Fibroblast of lung (primary cell): ENCODE measurements around the gene TBC1D13. TPM values are rescaled to one million over a fixed set of nuclear protein-coding genes. Genes with fewer than 3 reads are reported as not detected.

Source experiments
- DNase-seq, 2 donors: peaks; one replicate each; pipeline versions ENCODE4 v3.0.0 to v3.0.0-alpha.2; 2010; ENCODE audit warnings: low read depth in 2 of 2
- H2AFZ ChIP-seq: 2 replicates; pipeline ENCODE4 v1.5.1; 2012; ENCODE audit warnings: low read length, control low read depth, inconsistent platforms
- H3K27ac ChIP-seq: 2 replicates; pipeline ENCODE4 v1.5.1; 2011; ENCODE audit warnings: low read length, control low read depth; ENCODE audit not compliant: insufficient read depth
- H3K27me3 ChIP-seq: 2 replicates; pipeline ENCODE4 v1.5.1; 2011; ENCODE audit warnings: mild to moderate bottlenecking, low read length; ENCODE audit not compliant: control insufficient read depth, insufficient read depth
- H3K36me3 ChIP-seq: 2 replicates; pipeline ENCODE4 v1.5.1; 2011; ENCODE audit warnings: low read length; ENCODE audit not compliant: control insufficient read depth, insufficient read depth
- H3K4me1 ChIP-seq: 2 replicates; pipeline ENCODE4 v1.5.1; 2011; ENCODE audit warnings: low read length; ENCODE audit not compliant: control insufficient read depth, insufficient read depth; ENCODE audit errors: extremely low read depth
- H3K4me2 ChIP-seq: 2 replicates; pipeline ENCODE4 v1.5.1; 2011; ENCODE audit warnings: low read length, control low read depth; ENCODE audit not compliant: insufficient read depth; ENCODE audit errors: extremely low read depth
- H3K4me3 ChIP-seq, 4 experiments: fragments of 200-600 bp in 1 of 4; sonication (generic) in 1 of 4; replicated peaks in 1 of 4; 2 replicates each; pipeline ENCODE4 v1.5.1; 2011 to 2016; ENCODE audit warnings: low read length in 4 of 4, low read depth in 3 of 4, mild to moderate bottlenecking in 3 of 4, control low read depth in 2 of 4, inconsistent platforms in 1 of 4, mixed read lengths in 1 of 4; ENCODE audit not compliant: insufficient read depth in 1 of 4; ENCODE audit errors: control extremely low read depth in 1 of 4
- H3K79me2 ChIP-seq: 2 replicates; pipeline ENCODE4 v1.5.1; 2012; ENCODE audit warnings: mild to moderate bottlenecking, low read length, inconsistent platforms; ENCODE audit not compliant: control insufficient read depth, insufficient read depth
- H3K9ac ChIP-seq: 2 replicates; pipeline ENCODE4 v1.5.1; 2011; ENCODE audit warnings: mild to moderate bottlenecking, low read length, control low read depth; ENCODE audit not compliant: insufficient read depth
- H3K9me3 ChIP-seq: 2 replicates; pipeline ENCODE4 v1.5.1; 2012; ENCODE audit warnings: low read depth, low read length; ENCODE audit not compliant: control insufficient read depth, insufficient read depth
- H4K20me1 ChIP-seq: 2 replicates; pipeline ENCODE4 v1.5.1; 2011; ENCODE audit warnings: low read length; ENCODE audit not compliant: control insufficient read depth, insufficient read depth; ENCODE audit errors: extremely low read depth
- EZH2 ChIP-seq: IDR thresholded peaks from 2 replicates; pipeline ENCODE4 v1.5.1; 2012; ENCODE audit warnings: low read length, control low read depth, mild to moderate bottlenecking; ENCODE audit errors: missing control alignments
- polyA plus RNA-seq, 2 donors: library from polyadenylated mRNA; depleted of rRNA in 1 of 2; stranded (reverse) in 1 of 2; unstranded in 1 of 2; fragments of >200 nt; gene quantifications; 2 replicates each; pipeline ENCODE4 v1.2.1, GENCODE V29; 2011 to 2012; ENCODE audit warnings: missing spikeins in 1 of 2
- total RNA-seq: library from RNA; depleted of rRNA; stranded (reverse); fragments of >200 nt; gene quantifications from 2 replicates; pipeline ENCODE4 v1.2.1, GENCODE V29; 2014
- TF ChIP-seq, protein P1 (sequence below), 2 donors: IDR thresholded peaks in 1 of 2; conservative IDR thresholded peaks in 1 of 2; 1 replicate in 1 of 2; 2 replicates in 1 of 2; pipeline ENCODE4 v1.5.1; 2011 to 2012; ENCODE audit warnings: low read length in 2 of 2, control low read depth in 1 of 2, inconsistent platforms in 1 of 2, low read depth in 1 of 2, mild to moderate bottlenecking in 1 of 2

The TBC1D13 gene
- total and polyA plus RNA-seq, 2 donors (not counting 1 experiment from before 2014, with no cell fraction given) = 9.2 to 20.6 TPM

DNA sequence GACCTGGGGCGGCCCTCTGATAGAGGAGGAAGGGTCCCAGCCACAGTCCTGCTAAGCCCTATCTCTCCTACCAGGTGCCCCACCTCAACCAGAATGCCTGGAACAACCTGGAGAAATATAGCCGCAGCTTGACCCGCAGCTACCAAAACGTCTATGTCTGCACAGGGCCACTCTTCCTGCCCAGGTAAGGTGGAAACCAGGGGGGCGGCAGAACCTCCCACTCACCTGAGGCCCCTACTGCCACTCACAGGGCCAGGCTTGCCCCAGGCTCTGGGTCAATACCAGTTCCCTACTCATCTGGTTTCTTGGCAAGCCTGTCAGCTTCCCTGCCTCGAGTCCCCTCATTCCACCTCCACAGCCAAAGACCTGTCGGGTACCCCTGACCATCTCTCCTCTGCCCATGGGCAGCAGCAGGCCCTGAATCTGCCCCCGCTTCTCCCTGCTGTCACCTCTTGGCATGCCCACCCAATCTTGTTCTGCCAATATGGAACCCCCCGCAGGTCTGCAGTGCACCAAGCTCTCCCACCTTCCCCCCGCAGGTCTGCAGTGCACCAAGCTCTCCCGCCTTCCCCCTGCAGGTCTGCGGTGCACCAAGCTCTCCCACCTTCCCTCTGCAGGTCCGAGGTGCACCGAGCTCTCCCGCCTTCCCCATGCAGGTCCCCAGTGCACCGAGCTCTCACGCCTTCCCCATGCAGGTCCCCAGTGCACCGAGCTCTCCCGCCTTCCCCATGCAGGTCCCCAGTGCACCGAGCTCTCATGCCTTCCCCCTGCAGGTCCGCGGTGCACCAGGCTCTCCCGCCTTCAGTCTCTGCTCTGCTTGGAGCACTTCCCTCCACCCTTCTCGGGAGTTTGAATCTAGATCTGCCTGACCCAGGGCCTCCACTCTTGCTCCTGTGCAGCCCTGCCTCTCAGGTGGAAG, 33.9 kb downstream of the TBC1D13 start:
- H3K4me1 ChIP-seq = peaks cover 7% of the 10 kb centered on the region
- H2AFZ ChIP-seq = no peak overlapping the region
- TF ChIP-seq, protein P1, sequence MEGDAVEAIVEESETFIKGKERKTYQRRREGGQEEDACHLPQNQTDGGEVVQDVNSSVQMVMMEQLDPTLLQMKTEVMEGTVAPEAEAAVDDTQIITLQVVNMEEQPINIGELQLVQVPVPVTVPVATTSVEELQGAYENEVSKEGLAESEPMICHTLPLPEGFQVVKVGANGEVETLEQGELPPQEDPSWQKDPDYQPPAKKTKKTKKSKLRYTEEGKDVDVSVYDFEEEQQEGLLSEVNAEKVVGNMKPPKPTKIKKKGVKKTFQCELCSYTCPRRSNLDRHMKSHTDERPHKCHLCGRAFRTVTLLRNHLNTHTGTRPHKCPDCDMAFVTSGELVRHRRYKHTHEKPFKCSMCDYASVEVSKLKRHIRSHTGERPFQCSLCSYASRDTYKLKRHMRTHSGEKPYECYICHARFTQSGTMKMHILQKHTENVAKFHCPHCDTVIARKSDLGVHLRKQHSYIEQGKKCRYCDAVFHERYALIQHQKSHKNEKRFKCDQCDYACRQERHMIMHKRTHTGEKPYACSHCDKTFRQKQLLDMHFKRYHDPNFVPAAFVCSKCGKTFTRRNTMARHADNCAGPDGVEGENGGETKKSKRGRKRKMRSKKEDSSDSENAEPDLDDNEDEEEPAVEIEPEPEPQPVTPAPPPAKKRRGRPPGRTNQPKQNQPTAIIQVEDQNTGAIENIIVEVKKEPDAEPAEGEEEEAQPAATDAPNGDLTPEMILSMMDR (conservative IDR thresholded peaks at IDR 0.05 in 1 of 2, IDR thresholded peaks at IDR 0.05 in 1 of 2; ENCODE audit: low read depth in 1 of 2, low read length in 2 of 2) = no peak
- no peaks in the 10 kb centered on the region for H3K27me3 ChIP-seq
- H3K27ac ChIP-seq = no peak overlapping the region
- no peaks in the 10 kb centered on the region for H4K20me1 ChIP-seq
- no peak for DNase-seq
- peaks cover 20% of the 10 kb centered on the region for H3K36me3 ChIP-seq
- no peak overlapping the region for H3K4me3 ChIP-seq
- peaks cover 2% of the 10 kb centered on the region for H3K79me2 ChIP-seq
- no peak overlapping the region for H3K9ac ChIP-seq
- no peaks in the 10 kb centered on the region for H3K9me3 ChIP-seq
- no peak overlapping the region for H3K4me2 ChIP-seq

DNA sequence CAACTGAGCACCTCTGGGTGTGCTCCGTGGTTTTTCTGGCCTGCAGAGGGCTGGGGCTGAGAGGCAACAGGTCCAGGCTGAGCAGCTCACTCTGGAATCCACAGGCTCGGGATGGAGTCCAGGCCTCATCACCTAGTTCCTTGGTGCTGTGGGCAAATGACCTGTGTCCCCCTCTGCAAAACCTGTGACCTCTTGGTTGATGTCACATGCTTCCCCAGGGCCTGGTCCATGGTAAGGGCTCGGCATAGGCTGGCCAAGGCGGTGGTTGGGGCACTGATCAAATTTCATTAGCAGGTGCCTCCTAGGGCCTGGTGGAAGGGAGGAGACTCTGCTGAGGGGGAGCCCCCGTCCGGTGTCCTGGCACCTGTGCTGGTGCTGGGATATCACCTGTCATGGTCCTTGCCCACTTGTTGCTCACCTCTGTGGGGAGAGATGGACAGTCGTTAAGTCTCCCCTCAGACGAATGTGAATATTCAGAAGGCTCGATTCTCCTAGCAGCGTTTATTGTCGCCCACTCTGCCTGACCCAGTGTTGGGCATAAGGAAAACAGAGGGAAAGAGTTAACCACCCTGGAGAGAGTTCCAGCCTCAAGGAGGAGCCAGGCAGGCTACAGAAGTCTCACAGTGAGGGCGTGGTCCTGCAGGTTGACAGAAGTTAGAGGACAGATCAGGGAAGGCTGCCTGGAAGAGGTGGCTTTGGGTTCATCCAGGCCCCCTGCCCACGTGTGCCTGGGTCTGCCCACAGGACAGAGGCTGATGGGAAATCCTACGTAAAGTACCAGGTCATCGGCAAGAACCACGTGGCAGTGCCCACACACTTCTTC, 34.7 kb downstream of the TBC1D13 start:
- Histone ChIP-seq H3K27me3 (no peaks in the 10 kb centered on the region), H3K79me2 (peaks cover 2% of the 10 kb centered on the region), H2AFZ (no peak overlapping the region), H4K20me1 (no peaks in the 10 kb centered on the region), H3K27ac (no peak overlapping the region), H3K4me3 (no peak overlapping the region), H3K4me2 (no peak overlapping the region), H3K9me3 (no peaks in the 10 kb centered on the region), H3K4me1 (peaks cover 7% of the 10 kb centered on the region), H3K36me3 (peaks cover 24% of the 10 kb centered on the region), H3K9ac (no peak overlapping the region)
- no peak for DNase-seq
- TF ChIP-seq EZH2 = no peak
- TF ChIP-seq, protein P1 (conservative IDR thresholded peaks at IDR 0.05 in 1 of 2, IDR thresholded peaks at IDR 0.05 in 1 of 2; ENCODE audit: low read depth in 1 of 2, low read length in 2 of 2) = no peak

DNA sequence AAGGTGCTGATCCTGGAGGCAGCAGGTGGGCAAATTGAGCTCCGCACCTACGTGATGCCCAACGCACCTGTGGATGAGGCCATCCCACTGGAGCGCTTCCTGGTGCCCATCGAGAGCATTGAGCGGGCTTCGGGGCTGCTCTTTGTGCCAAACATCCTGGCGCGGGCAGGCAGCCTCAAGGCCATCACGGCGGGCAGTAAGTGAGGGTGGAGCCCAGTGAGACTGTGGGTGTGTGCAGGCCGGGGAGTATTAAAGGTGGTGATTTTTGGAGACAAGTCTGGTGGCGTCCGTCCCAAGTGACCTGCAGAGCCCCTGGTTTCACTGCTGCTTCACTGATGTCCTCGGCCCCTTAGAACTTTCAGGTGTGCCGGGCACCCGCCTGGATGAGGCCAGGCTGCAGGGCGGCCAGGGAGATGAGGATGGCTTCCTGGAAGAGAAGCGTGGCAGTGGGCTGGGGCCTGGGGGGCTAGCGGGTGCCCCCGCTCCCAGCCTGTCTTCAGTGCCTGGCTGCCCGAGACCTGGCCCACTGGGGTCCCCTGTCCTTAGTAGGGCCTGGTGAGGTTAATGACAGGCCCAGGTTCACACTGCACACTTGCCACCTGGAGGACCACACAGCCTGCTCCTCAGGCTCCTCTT, 35.5 kb downstream of the TBC1D13 start:
- no peak overlapping the region for H3K27ac ChIP-seq
- DNase-seq = no peak
- H4K20me1 ChIP-seq = no peaks in the 10 kb centered on the region
- H3K9ac ChIP-seq = no peak overlapping the region
- no peaks in the 10 kb centered on the region for H3K9me3 ChIP-seq
- H3K79me2 ChIP-seq = peaks cover 2% of the 10 kb centered on the region
- no peak overlapping the region for H3K4me2 ChIP-seq
- H3K4me3 ChIP-seq = no peak overlapping the region
- H3K36me3 ChIP-seq = peaks cover 26% of the 10 kb centered on the region
- no peaks in the 10 kb centered on the region for H3K27me3 ChIP-seq
- no peak overlapping the region for H2AFZ ChIP-seq
- peaks cover 7% of the 10 kb centered on the region for H3K4me1 ChIP-seq
- no peak for TF ChIP-seq EZH2
- TF ChIP-seq, protein P1 (conservative IDR thresholded peaks at IDR 0.05 in 1 of 2, IDR thresholded peaks at IDR 0.05 in 1 of 2; ENCODE audit: low read depth in 1 of 2, low read length in 2 of 2) = no peak
